ENCODE data around the gene MYOT. TPM values are rescaled to one million over a fixed set of nuclear protein-coding genes. Genes with fewer than 3 reads are reported as not detected.
A peak's percentile ranks its signal among the peaks of the same experiment; 100 is the strongest.

MYOT gene
- polyA plus RNA-seq, 3 donors: not detected

DNA sequence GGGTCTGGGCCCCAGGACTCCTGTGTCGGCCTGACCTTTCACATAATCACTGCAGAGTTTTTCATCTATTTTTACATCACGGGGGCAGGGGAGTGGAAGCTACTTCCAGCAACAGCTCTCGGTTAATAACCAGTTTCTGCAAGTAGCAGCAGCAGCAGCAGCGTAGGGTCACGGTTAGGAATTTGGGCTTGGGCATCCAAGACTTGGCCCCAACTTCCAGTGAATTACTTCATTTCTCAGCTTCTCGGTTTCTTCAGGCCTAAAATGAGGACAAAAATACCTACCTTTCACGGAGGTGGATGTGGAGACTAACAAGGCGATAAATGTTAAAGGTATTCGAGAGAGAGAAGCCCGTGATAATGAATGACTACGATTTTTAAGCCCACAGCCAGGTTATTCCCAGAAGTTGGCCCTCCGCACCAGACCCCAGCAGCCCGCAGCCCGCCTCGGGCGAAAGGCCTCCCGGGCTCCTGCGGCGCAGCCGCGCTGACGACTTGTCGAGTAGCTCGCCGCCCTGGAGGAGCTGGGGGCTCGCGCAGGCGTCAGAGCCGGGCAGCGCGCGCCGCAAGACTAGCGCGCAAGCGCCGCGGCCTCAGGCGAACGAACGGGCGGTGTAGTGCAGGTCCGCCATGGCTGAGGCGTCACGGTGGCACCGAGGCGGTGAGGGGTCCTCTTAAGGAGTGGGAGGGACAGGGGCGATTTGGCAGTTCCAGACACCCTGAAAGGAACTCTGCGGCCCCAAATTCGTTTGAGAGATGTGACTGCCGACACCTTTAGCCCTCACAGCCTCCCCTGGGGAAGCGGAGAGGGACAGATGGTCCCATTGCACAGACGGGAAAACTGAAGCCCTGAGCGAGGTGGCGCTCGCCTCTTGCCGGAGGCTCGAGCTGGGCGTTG lies 21.5 kb downstream of the MYOT start, which contains the start of gene PKD2L2:
PKD2L2 (plus strand) TSS at position 595 of the 897 bp plus-strand sequence; CDS start at position 630, 35 bp downstream.
- H3K27me3 ChIP-seq (ENCODE audit: control insufficient read depth in 2 of 2, insufficient read depth in 2 of 2, low read length in 2 of 2): no peaks in the 10 kb centered on the region
- peak; percentile 77 to 84 (median 81) for DNase-seq
- peak within 1 kb of the TSS; percentile 88 to 95 for H3K4me3 Mint-ChIP-seq
- peak within 1 kb of the TSS; percentile 97 for H2AFZ ChIP-seq (ENCODE audit: insufficient read depth, low read depth, low read length, poor library complexity, severe bottlenecking)
- peaks cover 0 to 1% (median 0%) of the 10 kb centered on the region in 3 donors for H3K27me3 Mint-ChIP-seq (ENCODE audit: low read depth in 3 of 3)
- no peaks in the 10 kb centered on the region for H3K36me3 ChIP-seq (replicated peaks in 1 of 2; ENCODE audit: control insufficient read depth in 1 of 2, insufficient read depth in 2 of 2, low read length in 2 of 2)
- H3K9ac ChIP-seq (ENCODE audit: insufficient read depth, low read length, poor library complexity, severe bottlenecking): peak within 1 kb of the TSS; percentile 68
- peaks cover 16% of the 10 kb centered on the region for H3K4me1 Mint-ChIP-seq
- 13% methylated on average over 51 of the region's 59 CpGs for WGBS (ENCODE audit: insufficient coverage)
- peak within 1 kb of the TSS; percentile 78 for H3K4me2 ChIP-seq (replicated peaks; ENCODE audit: extremely low read depth, low read length, poor library complexity, severe bottlenecking)
- H3K79me2 ChIP-seq (ENCODE audit: insufficient read depth, low read length): no peaks in the 10 kb centered on the region
- H3K27ac Mint-ChIP-seq: peak within 1 kb of the TSS; percentile 57 to 93 (median 89)
- H3K36me3 Mint-ChIP-seq: no peaks in the 10 kb centered on the region
- peak within 1 kb of the TSS; percentile 58 to 84 for H3K27ac ChIP-seq (ENCODE audit: low read depth in 1 of 2, low read length in 2 of 2)
- intact Hi-C loops (cut with micrococcal nuclease): no loop called here
- peak within 1 kb of the TSS; percentile 57 to 82 (median 57) for H3K4me3 ChIP-seq (replicated peaks in 1 of 3; ENCODE audit: low read depth in 2 of 3, low read length in 3 of 3)
- no peaks in the 10 kb centered on the region for H3K9me3 Mint-ChIP-seq
- no peaks in the 10 kb centered on the region for H4K20me1 ChIP-seq (ENCODE audit: insufficient read depth, low read length)
- H3K4me1 ChIP-seq (ENCODE audit: control insufficient read depth in 1 of 2, insufficient read depth in 2 of 2, low read length in 2 of 2): peaks cover 3 to 17% of the 10 kb centered on the region in 2 donors
- no peaks in the 10 kb centered on the region for H3K9me3 ChIP-seq (replicated peaks in 1 of 2; ENCODE audit: control insufficient read depth in 1 of 2, insufficient read depth in 1 of 2, low read length in 2 of 2)
- TF ChIP-seq, protein P1, sequence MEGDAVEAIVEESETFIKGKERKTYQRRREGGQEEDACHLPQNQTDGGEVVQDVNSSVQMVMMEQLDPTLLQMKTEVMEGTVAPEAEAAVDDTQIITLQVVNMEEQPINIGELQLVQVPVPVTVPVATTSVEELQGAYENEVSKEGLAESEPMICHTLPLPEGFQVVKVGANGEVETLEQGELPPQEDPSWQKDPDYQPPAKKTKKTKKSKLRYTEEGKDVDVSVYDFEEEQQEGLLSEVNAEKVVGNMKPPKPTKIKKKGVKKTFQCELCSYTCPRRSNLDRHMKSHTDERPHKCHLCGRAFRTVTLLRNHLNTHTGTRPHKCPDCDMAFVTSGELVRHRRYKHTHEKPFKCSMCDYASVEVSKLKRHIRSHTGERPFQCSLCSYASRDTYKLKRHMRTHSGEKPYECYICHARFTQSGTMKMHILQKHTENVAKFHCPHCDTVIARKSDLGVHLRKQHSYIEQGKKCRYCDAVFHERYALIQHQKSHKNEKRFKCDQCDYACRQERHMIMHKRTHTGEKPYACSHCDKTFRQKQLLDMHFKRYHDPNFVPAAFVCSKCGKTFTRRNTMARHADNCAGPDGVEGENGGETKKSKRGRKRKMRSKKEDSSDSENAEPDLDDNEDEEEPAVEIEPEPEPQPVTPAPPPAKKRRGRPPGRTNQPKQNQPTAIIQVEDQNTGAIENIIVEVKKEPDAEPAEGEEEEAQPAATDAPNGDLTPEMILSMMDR (IDR thresholded peaks at IDR 0.05): no peak

DNA sequence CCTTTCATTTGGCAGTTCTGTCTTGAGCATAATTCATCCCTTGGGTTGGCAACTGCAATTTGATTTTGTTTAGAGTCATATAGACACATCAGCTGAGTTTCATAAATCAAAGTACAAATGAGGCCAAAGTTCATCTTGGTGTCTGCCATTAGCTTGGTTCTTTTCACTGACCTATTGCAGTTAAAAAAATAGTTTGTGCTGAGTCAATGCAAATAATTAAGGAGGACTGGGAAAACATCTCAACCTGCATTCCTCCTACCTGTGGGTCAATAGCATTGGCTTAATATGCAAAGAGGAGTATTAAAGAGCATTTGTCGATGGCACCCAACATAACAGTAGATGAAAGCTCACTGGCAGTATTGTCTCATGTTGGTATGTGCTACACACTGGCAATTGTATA lies 23.2 kb downstream of the MYOT start:
- Histone ChIP-seq H4K20me1 (ENCODE audit: insufficient read depth, low read length) (no peaks in the 10 kb centered on the region), H3K4me3 (replicated peaks in 1 of 3; ENCODE audit: low read depth in 2 of 3, low read length in 3 of 3) (no peak overlapping the region), H2AFZ (ENCODE audit: insufficient read depth, low read depth, low read length, poor library complexity, severe bottlenecking) (no peak overlapping the region), H3K36me3 (replicated peaks in 1 of 2; ENCODE audit: control insufficient read depth in 1 of 2, insufficient read depth in 2 of 2, low read length in 2 of 2) (no peaks in the 10 kb centered on the region), H3K9ac (ENCODE audit: insufficient read depth, low read length, poor library complexity, severe bottlenecking) (no peak overlapping the region), H3K79me2 (ENCODE audit: insufficient read depth, low read length) (no peaks in the 10 kb centered on the region), H3K9me3 (replicated peaks in 1 of 2; ENCODE audit: control insufficient read depth in 1 of 2, insufficient read depth in 1 of 2, low read length in 2 of 2) (no peaks in the 10 kb centered on the region), H3K4me2 (replicated peaks; ENCODE audit: extremely low read depth, low read length, poor library complexity, severe bottlenecking) (no peak overlapping the region), H3K4me1 (ENCODE audit: control insufficient read depth in 1 of 2, insufficient read depth in 2 of 2, low read length in 2 of 2) (peaks cover 3 to 17% of the 10 kb centered on the region in 2 donors), H3K27me3 (ENCODE audit: control insufficient read depth in 2 of 2, insufficient read depth in 2 of 2, low read length in 2 of 2) (no peaks in the 10 kb centered on the region), H3K27ac (ENCODE audit: low read depth in 1 of 2, low read length in 2 of 2) (no peak overlapping the region)
- intact Hi-C loops (cut with micrococcal nuclease): no loop called here
- DNase-seq: no peak
- no CpG with 5 or more reads among the region's 1 CpG for WGBS (ENCODE audit: insufficient coverage)
- no peak overlapping the region for H3K4me3 Mint-ChIP-seq
- peaks cover 0 to 3% (median 0%) of the 10 kb centered on the region in 3 donors for H3K27me3 Mint-ChIP-seq (ENCODE audit: low read depth in 3 of 3)
- no peak overlapping the region for H3K27ac Mint-ChIP-seq
- H3K36me3 Mint-ChIP-seq: no peaks in the 10 kb centered on the region
- H3K4me1 Mint-ChIP-seq: peaks cover 16% of the 10 kb centered on the region
- TF ChIP-seq, protein P1 (IDR thresholded peaks at IDR 0.05): no peak
- no peaks in the 10 kb centered on the region for H3K9me3 Mint-ChIP-seq

Data from CD14-positive monocyte (primary cell).